ENCODE measurements around the gene WNK4. TPM values are rescaled to one million over a fixed set of nuclear protein-coding genes. Genes with fewer than 3 reads are reported as not detected.

The WNK4 gene
- total RNA-seq, 1 donor from 2014 or later = 1.2 TPM

DNA sequence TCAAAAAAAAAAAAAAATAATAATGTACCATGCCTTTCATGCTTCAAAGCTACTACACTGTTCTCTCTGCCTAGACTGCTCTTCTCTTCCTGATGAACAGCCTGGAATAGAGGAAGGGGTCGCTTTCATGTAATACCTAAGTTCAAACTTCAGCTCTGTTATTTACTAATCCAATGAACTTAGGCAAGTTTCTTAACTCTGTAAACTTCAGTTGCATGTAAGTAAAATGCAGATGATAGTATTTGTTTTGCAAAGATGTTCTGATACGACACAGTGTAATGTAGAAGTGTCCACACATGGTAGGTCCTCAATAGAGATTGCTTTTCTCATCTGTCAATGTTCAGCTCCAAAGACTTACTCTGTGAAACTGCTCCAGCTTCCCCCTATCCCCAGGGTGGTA lies 11.5 kb downstream of the WNK4 start:
- H3K4me1 ChIP-seq = peaks cover 14% of the 10 kb centered on the region
- TF ChIP-seq POLR2AphosphoS5 (IDR thresholded peaks at IDR 0.05; ENCODE audit: insufficient read depth in 1 of 2, low read depth in 1 of 2) (no peak), POLR2A (IDR thresholded peaks at IDR 0.05) (no peak)
- TF ChIP-seq, protein P1, sequence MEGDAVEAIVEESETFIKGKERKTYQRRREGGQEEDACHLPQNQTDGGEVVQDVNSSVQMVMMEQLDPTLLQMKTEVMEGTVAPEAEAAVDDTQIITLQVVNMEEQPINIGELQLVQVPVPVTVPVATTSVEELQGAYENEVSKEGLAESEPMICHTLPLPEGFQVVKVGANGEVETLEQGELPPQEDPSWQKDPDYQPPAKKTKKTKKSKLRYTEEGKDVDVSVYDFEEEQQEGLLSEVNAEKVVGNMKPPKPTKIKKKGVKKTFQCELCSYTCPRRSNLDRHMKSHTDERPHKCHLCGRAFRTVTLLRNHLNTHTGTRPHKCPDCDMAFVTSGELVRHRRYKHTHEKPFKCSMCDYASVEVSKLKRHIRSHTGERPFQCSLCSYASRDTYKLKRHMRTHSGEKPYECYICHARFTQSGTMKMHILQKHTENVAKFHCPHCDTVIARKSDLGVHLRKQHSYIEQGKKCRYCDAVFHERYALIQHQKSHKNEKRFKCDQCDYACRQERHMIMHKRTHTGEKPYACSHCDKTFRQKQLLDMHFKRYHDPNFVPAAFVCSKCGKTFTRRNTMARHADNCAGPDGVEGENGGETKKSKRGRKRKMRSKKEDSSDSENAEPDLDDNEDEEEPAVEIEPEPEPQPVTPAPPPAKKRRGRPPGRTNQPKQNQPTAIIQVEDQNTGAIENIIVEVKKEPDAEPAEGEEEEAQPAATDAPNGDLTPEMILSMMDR (IDR thresholded peaks at IDR 0.05) = no peak

DNA sequence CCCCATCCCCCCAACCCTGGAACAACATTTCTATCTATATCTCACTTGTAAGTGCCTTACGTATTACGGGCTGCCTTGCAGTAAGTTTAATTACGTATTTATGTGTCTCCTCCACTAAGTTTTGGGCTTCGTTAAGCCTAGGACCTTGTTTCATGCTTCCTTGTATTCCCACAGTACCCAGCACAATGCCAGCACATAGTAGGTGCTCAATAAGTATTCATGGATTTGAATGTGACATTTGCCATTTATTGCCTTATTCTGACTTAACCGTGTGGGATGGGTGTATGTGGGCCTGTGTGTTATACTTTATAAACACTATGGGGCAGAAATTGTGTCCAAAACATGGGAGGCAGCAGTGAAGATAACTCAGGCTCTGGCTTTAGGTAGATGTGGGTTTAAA lies 12.1 kb downstream of the WNK4 start:
- H3K36me3 ChIP-seq = peaks cover 0 to 6% of the 10 kb centered on the region in 2 donors
- no peaks in the 10 kb centered on the region for H3K27me3 ChIP-seq
- intact Hi-C loops (cut with DNase I) = no loop called here
- peaks cover 20% of the 10 kb centered on the region for H3K4me1 ChIP-seq
- DNase-seq (ENCODE audit: extremely low spot score in 2 of 2) = no peak
- no peak overlapping the region for H3K4me3 ChIP-seq
- no peak overlapping the region for H3K27ac ChIP-seq
- TF ChIP-seq POLR2A (IDR thresholded peaks at IDR 0.05) (no peak), POLR2AphosphoS5 (IDR thresholded peaks at IDR 0.05; ENCODE audit: insufficient read depth in 1 of 2, low read depth in 1 of 2) (no peak)
- TF ChIP-seq, protein P1 (IDR thresholded peaks at IDR 0.05) = no peak
- H3K9me3 ChIP-seq = no peaks in the 10 kb centered on the region

More for the DNA sequence above, 11.5 kb downstream of the WNK4 start:
- no peak overlapping the region for H3K27ac ChIP-seq
- DNase-seq (ENCODE audit: extremely low spot score in 2 of 2) = no peak
- H3K27me3 ChIP-seq = no peaks in the 10 kb centered on the region
- H3K9me3 ChIP-seq = no peaks in the 10 kb centered on the region
- peaks cover 0 to 3% of the 10 kb centered on the region in 2 donors for H3K36me3 ChIP-seq
- no peak overlapping the region for H3K4me3 ChIP-seq
- intact Hi-C loops (cut with DNase I) = no loop called here

DNA sequence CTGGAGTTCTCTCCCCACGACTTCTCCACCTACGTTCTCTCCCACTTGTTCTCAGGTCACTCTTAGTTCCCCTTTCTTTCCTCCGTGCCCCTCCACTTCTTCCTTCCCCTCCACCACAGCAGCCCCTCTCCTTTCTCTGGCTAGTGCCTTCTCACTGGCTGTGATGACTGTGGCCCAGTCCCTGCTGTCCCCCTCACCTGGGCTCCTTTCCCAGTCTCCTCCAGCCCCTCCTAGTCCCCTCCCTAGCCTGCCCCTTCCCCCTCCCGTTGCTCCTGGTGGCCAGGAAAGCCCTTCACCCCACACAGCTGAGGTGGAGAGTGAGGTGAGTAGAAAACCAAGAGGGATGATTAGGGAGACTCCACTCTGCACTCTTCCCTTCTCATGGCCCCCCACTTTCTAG lies 14.7 kb downstream of the WNK4 start:
- DNase-seq (ENCODE audit: extremely low spot score in 2 of 2) = no peak
- Histone ChIP-seq H3K27me3 (no peaks in the 10 kb centered on the region), H3K4me1 (peaks cover 31% of the 10 kb centered on the region), H3K27ac (no peak overlapping the region), H3K4me3 (no peak overlapping the region), H3K9me3 (no peaks in the 10 kb centered on the region), H3K36me3 (peaks cover 0 to 6% of the 10 kb centered on the region in 2 donors)
- TF ChIP-seq POLR2AphosphoS5 (IDR thresholded peaks at IDR 0.05; ENCODE audit: insufficient read depth in 1 of 2, low read depth in 1 of 2) (no peak), POLR2A (IDR thresholded peaks at IDR 0.05) (no peak)
- TF ChIP-seq, protein P1 (IDR thresholded peaks at IDR 0.05) = no peak
- intact Hi-C loops (cut with DNase I) = no loop called here

DNA sequence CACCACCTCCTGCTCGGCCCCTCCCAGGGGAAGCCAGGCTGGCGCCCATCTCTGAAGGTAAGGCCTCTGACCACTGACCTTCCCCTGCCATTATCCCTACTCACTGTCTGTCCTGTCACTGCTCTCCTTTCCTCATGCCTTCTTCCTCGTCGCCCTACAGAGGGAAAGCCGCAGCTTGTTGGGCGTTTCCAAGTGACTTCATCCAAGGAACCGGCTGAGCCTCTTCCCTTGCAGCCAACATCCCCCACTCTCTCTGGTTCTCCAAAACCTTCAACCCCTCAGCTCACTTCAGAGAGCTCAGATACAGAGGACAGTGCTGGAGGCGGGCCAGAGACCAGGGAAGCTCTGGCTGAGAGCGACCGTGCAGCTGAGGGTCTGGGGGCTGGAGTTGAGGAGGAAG lies 15.1 kb downstream of the WNK4 start:
- intact Hi-C loops (cut with DNase I) = no loop called here
- H3K27ac ChIP-seq = no peak overlapping the region
- no peak for DNase-seq (ENCODE audit: extremely low spot score in 2 of 2)
- H3K36me3 ChIP-seq = peaks cover 0 to 6% of the 10 kb centered on the region in 2 donors
- no peaks in the 10 kb centered on the region for H3K27me3 ChIP-seq
- H3K4me1 ChIP-seq = peaks cover 31% of the 10 kb centered on the region
- no peak for TF ChIP-seq POLR2A (IDR thresholded peaks at IDR 0.05)
- H3K4me3 ChIP-seq = no peak overlapping the region
- H3K9me3 ChIP-seq = no peaks in the 10 kb centered on the region

DNA sequence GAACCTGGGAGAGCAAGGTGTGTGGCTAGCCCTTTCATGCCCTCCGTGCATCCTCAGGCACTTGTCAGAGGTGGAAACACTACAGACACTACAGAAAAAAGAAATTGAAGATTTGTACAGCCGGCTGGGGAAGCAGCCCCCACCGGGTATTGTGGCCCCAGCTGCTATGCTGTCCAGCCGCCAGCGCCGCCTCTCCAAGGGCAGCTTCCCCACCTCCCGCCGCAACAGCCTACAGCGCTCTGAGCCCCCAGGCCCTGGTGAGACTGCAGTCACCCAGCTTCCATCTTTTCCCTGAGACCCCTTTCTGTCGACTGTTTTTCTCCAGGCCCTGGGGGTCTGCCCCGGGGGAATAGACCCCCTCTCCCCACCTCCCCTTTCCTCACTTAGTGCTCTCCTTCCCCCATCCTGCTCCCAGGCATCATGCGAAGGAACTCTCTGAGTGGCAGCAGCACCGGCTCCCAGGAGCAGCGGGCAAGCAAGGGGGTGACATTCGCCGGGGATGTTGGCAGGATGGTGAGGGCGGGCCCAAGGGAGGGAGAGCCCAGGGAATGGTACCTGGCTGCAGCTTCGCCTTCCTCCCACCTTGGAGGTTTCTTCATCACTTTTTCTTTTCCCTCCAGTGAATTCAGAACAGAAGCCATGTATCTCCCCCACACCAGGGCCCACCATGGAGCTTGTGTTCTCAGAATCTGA lies 15.8 kb downstream of the WNK4 start:
- TF ChIP-seq POLR2A (IDR thresholded peaks at IDR 0.05) (no peak), POLR2AphosphoS5 (IDR thresholded peaks at IDR 0.05; ENCODE audit: insufficient read depth in 1 of 2, low read depth in 1 of 2) (no peak)
- TF ChIP-seq, protein P1 (IDR thresholded peaks at IDR 0.05) = no peak
- no peak for DNase-seq (ENCODE audit: extremely low spot score in 2 of 2)
- Histone ChIP-seq H3K4me3 (no peak overlapping the region), H3K9me3 (no peaks in the 10 kb centered on the region), H3K36me3 (peaks cover 0 to 6% of the 10 kb centered on the region in 2 donors), H3K27ac (no peak overlapping the region), H3K4me1 (peaks cover 31% of the 10 kb centered on the region), H3K27me3 (no peaks in the 10 kb centered on the region)
- intact Hi-C loops (cut with DNase I) = no loop called here
